GM12865 (cell line): ENCODE measurements around the gene SLC6A19.

Experiments used
- DNase-seq: peaks from one replicate; pipeline ENCODE4 v3.0.0; 2010; ENCODE audit warnings: low read depth
- H3K4me3 ChIP-seq: 2 replicates; pipeline ENCODE4 v1.5.1; 2011; ENCODE audit warnings: mild to moderate bottlenecking, low read depth, low read length, control low read depth
- TF ChIP-seq, protein P1 (sequence below): IDR thresholded peaks from 2 replicates; pipeline ENCODE4 v1.5.1; 2011; ENCODE audit warnings: low read length, control low read depth, low read depth, inconsistent platforms; ENCODE audit not compliant: insufficient read depth; ENCODE audit errors: missing control alignments

SLC6A19 gene

DNA sequence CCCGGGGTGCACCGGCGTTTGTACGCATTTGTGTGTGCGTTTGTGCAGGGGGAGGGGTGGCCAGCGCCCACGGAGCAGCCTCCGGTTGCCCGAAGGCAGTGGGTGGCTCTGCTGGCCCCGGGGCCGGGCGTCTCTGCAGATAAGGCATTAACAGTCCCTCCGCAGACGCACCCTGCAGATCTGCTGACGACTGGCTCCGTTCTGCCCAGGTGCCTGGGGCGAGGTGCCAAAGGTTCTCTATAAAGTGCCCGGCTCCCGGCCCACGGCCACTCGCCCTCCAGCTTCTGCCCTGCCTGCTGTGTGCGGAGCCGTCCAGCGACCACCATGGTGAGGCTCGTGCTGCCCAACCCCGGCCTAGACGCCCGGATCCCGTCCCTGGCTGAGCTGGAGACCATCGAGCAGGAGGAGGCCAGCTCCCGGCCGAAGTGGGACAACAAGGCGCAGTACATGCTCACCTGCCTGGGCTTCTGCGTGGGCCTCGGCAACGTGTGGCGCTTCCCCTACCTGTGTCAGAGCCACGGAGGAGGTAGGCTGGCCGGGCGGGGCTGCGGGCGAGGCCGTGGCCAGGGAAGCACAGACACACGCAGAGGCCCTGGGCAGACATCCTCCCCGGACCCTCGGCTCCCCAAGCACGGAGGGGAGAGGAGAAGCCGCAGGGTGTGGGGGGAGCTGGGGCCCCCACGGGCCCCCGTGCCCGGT lies at the start of gene SLC6A19:
TSS of gene SLC6A19 (plus strand) at position 269 of the 699 bp plus-strand sequence. CDS start at position 325, 56 bp downstream.
- no peak within 1 kb of the TSS for H3K4me3 ChIP-seq
- DNase-seq, result no peak
- TF ChIP-seq, protein P1, sequence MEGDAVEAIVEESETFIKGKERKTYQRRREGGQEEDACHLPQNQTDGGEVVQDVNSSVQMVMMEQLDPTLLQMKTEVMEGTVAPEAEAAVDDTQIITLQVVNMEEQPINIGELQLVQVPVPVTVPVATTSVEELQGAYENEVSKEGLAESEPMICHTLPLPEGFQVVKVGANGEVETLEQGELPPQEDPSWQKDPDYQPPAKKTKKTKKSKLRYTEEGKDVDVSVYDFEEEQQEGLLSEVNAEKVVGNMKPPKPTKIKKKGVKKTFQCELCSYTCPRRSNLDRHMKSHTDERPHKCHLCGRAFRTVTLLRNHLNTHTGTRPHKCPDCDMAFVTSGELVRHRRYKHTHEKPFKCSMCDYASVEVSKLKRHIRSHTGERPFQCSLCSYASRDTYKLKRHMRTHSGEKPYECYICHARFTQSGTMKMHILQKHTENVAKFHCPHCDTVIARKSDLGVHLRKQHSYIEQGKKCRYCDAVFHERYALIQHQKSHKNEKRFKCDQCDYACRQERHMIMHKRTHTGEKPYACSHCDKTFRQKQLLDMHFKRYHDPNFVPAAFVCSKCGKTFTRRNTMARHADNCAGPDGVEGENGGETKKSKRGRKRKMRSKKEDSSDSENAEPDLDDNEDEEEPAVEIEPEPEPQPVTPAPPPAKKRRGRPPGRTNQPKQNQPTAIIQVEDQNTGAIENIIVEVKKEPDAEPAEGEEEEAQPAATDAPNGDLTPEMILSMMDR, result no peak

DNA sequence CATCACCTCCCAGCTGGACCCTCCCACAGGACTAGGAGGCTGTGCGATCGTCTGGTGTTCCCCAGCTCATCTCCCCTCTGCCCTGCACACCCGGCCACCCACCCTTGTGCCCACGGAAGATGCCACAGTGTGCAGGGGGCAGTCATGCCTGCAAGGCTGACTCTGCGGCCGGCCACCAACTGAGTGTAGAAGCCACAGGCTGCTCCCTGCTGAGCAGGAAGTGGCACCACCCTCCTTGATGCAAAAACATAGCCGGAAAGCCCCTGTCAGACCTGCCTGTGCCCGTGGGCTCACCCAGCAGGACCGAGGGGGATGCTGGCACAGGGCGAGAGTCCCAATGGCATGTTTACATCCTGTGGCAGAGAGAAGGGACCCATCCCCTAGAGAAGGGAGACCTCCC lies 49.2 kb upstream of the SLC6A19 start:
- no peak overlapping the region for H3K4me3 ChIP-seq
- TF ChIP-seq, protein P1, result no peak
- no peak for DNase-seq

DNA sequence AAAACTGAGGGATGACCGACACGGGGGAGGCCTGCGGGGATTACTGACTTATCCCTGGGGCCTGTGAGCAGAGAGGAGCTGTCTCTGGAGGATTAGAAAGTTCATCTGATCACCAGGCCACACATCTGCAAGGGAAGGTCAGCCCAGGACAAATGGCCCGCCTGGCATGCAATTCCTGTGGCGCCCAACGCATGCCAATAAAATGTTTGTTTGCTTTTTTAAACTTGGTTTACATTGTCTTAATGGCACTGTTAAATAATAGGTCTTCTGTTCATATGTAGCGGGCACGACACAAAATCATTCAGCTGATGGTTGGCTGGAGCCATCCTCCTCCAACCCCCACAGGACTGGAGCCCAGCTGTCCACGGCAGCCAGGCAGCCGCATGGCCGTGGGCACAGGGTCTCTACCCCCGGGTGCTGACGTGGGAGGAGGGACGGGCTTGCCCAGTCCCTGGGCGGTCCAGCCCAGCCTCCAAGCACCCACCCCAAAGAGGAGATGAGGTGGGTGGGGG lies 48.6 kb upstream of the SLC6A19 start:
- TF ChIP-seq, protein P1, result no peak
- no peak for DNase-seq
- H3K4me3 ChIP-seq, result no peak overlapping the region

DNA sequence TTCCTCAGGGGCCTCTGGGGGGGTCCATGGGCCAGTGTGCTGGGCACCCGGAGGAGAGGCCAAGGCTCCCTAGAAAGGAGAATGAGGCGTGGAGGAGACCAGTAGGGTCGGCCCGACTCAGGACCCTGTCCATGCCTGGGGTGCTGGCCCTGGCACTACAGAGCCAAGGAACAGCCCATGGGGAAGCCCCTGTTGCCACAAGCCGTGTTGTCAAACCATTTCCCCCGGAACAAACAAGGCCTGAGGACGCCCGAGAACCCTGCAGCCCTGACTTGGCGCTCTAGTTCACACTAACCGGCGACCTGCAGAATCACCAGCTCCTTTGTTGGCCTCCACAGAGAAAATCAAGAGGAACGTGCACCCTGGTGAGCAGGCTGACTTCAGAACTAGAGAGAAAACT lies 48.0 kb upstream of the SLC6A19 start:
- no peak for DNase-seq
- TF ChIP-seq, protein P1, result no peak
- no peak overlapping the region for H3K4me3 ChIP-seq

DNA sequence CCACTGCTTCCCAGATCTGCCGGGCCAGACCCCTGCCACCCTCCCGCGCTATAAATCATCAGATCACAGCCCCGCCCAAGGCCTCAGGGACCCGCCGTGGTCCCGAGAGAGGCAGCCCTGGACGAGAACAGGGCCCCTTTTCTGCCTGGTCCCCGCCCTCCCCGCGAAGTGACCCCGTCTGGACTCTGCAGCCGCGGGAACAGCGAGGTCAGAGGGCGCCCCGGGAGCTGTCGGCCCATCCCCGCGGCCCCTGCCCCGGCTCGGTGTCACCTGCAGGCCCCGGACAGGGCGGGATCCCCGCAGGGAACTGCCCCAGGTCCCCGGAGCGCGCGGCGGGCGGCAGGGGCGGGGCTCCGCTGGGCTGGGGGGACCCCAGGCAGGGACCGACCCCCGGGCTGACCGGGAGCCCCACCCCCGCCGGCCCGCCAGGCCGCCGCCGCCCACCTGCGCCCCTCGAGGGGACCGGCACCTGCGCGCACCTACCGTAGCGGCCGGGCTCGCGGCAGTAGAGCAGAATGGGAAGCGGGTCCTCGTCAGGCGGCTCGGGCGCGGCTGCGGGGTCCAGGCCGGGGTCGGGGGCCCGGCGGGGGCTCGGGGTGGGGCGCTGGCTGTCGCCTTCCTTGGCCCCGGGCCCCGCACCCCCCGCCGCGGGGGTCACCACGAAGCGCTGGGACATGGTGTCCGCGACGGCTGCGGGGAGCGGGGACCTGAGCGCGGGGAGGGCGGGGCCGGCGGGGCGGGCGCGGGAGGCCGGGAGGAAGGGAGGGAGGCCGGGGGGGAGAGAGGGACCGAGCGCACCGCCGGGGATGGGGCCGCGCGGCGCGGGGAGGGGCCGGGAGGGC lies 46.0 kb upstream of the SLC6A19 start:
- no peak overlapping the region for H3K4me3 ChIP-seq
- DNase-seq, result no peak
- TF ChIP-seq, protein P1, result no peak

DNA sequence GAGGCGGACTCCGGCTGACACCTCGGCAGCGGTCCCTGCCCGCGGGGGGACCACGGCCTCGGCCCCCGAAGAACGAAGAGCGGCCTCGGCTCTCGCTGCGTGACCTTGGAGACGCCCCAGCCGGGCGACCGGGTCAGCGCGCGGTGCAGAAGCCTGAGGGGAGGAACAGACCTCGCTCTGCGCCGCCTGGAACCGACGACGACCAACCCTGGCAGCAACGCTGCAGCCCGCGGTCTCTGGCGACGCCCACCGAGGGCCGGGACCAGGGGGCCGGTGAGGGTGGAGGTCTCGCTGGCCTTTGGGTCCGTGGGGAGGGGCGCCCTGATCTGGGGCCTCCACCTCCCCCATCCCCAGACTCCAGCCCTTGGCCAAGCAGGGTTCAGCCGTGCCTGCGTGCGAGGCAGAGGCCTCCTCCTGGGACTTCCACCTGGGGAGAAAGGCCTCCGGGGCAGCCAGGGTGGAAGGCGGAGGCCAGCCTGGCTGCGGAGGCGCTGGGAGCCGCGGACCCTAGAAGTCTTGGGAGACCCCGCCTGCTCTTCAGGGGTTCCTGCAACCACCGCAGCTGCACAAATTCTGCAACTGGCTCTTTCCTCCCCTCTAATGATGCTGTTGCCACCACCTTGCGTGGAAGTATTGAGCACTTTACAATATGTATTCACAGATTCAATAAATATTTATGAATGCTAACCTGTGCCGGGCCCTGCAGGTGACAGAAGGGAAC lies 45.2 kb upstream of the SLC6A19 start:
- no peak overlapping the region for H3K4me3 ChIP-seq
- TF ChIP-seq, protein P1, result no peak
- no peak for DNase-seq
